ENCODE data around the gene USB1.

DNA sequence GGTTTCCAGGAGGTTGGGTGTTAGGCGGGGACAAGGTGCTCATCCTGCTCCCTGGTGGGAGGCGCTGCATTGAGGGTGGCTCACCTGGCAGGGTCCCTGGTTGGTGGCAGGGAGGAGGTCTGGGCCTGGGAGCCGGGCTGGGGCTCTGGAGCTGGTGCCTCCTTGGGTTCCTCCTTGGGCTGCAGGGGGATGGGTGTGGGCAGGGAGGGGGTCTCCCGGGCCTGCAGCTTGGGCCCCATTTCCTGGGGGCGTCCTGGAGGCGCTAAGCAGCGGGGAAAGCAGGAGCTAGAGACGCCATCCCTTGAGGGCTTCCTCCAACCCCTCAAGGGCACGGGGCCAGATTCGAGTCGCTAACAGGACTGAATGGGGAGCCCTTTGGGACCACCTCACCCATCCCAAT lies 41.4 kb upstream of the USB1 start:
- TF ChIP-seq, protein P1, sequence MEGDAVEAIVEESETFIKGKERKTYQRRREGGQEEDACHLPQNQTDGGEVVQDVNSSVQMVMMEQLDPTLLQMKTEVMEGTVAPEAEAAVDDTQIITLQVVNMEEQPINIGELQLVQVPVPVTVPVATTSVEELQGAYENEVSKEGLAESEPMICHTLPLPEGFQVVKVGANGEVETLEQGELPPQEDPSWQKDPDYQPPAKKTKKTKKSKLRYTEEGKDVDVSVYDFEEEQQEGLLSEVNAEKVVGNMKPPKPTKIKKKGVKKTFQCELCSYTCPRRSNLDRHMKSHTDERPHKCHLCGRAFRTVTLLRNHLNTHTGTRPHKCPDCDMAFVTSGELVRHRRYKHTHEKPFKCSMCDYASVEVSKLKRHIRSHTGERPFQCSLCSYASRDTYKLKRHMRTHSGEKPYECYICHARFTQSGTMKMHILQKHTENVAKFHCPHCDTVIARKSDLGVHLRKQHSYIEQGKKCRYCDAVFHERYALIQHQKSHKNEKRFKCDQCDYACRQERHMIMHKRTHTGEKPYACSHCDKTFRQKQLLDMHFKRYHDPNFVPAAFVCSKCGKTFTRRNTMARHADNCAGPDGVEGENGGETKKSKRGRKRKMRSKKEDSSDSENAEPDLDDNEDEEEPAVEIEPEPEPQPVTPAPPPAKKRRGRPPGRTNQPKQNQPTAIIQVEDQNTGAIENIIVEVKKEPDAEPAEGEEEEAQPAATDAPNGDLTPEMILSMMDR (IDR thresholded peaks at IDR 0.05): no peak
- TF ChIP-seq POLR2A (IDR thresholded peaks at IDR 0.05): no peak
